Stimulated activated CD8-positive, alpha-beta memory T cell treated with anti-CD3 and anti-CD28 coated beads, Interleukin-7, amount 100 ng/mL, for 4 hours (primary cell): ENCODE measurements around the gene NTRK2.

ENCODE experiments used
- DNase-seq, 2 donors: peaks; one replicate each; pipeline ENCODE4 v3.0.0-alpha.2; 2020; ENCODE audit warnings: low read depth in 2 of 2

The NTRK2 gene

DNA sequence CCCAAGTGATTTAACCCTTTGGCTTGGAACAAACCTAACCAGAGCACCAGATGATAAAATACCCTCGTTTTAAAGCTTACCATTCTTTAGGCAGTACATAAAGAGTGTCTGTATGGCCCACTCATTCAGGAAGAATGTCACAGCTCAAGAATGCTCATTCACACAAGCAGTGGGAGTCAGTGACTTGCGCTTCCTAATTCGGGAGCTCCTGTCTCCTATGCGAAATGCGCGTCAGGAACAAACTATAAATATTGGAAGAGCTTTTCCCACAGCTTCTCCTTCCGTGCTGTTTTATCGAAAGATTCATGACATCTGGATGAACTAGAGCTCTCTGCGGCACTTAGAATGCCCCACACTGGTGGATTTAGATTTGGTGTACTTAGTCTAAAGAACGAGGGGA, 66.6 kb downstream of the NTRK2 start:
- DNase-seq = no peak

DNA sequence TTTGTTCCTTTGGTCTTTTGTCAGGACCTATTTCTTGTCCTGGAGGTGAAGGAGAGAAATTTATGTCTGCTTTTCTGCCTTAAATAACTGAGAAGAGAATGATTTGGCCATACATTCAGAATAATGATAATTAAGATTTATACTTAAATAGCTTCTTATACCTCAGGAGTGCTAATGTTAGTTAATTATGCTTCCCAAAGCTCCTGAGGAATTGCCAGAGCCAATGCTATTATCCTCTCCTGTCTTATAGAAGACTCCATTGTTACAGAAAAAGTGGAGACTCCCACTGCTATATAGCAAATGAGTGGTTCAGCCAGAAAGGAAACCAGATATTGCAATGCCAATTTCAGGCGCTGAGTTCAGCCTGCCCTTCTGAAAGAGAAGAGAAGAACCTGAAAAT, 67.0 kb downstream of the NTRK2 start:
- no peak for DNase-seq

DNA sequence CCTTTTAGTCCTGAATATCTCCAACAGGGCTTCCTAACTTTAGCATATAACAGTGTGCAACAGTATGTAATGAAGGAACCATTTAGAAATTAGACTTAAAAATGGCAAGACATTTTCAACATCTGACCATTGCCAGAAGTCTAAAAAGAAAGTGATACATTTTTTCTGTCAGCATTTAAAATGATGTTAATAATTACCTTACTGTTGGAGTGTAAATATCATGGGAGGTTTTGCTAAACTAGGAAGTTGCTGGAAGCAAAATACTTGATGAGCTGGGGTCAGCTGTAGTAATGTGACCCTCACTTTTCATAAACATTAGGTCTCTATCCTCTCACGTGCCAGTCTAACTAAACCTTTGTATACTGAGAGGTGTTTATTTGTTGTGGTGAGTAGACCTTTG, 68.8 kb downstream of the NTRK2 start:
- no peak for DNase-seq

DNA sequence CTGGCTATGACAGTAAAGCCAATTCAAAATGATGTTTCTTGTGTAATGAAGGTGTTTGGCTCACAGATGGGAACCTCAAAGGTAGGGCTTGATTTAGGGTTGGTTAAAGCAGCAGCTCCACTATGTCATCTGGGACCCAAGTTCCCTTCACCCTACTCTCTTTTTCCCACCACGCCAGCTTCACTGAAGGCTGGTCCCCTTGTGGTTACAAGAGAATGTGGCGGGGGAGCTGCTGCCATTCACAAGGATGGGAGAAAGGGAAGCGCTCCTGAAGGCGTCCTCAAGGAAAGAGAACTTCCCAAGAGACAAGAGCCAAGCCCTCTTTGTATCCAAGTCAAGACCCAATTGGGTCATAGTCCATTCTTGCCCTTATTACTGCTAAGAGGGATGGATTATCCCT, 72.7 kb downstream of the NTRK2 start:
- DNase-seq = no peak

DNA sequence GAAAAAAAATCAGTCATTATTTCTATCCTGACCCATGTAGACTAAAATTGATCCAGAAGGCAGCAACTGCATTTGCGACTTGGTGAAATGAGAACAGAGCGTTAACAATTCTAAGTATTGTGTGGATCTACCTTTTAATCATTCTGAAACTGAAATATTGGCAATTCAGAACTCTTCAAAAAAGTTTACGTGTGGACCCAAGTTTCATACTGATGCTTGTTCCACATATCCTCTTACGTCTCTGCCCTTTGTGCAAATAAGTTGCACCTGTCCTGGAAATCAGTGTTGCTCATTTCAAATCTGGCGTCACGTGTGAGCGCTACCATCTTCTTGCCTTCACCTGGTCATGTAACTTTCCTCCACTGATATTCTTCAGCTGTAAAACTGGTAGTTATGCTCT, 74.7 kb downstream of the NTRK2 start:
- DNase-seq = no peak

DNA sequence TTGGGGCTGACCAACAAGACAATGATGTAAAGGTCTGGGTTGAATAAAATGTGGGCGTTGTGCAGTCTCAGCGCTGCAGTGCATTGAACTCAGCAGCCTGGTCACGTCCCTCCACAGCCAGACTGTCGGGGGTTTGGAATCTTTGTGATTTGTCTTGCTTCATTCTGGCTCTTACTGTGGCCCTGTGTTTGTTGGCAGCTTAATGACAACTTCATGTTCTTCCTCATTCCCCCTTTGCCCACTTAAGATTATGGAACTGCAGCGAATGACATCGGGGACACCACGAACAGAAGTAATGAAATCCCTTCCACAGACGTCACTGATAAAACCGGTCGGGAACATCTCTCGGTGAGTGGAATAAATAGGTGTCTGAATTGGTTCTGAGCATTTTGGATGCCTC, 75.2 kb downstream of the NTRK2 start:
- no peak for DNase-seq

DNA sequence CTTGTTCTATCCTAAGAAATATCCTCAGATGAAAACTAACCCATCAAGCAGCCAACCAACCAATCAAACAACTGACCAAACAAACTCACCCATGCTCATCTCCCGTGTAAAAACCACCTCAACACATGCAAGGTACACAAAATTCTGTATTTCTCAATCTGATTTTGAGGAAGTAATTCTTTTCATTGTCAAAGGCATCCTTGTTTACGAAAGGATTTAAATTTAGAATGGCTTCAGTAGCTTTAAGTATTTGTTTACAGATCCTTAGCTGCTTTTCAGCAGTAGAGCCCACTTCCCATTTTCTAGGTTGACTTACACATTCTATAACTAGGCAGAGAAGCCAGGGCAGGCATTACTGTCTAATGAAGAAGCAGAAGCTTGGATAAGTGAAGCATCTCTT, 78.6 kb downstream of the NTRK2 start:
- DNase-seq = no peak

DNA sequence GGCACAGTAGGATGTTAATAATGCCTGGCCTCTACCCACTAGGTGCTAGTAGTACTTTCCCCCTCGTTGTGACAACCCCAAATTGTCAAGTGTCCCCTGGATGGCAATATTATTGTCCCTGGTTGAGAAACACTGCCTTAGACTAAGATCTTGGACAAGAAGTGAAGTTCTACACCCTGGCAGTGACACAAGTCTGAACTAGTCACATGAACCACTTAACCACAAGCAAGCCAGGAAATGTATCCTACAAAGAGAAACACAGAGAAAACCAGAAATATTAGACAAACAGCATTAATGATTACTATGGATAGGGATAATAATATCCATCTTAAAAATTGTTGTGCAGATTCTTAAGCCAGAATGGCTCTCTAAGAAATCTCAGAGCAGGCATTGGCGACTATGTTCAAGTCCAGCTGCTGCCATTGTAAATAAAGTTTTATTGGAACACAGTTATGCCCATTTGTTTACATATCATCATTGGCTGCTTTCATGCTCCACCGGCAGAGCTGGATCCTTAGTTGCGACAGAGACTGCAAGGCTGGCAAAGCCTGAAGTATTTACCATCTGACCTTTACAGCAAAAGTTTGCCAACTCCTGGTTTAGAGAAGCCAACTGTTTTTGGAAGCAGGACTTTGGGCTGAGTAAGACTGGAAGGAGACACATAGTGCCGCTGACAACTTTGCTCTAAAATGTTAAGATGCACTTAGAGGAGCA, 80.8 kb downstream of the NTRK2 start:
- no peak for DNase-seq

DNA sequence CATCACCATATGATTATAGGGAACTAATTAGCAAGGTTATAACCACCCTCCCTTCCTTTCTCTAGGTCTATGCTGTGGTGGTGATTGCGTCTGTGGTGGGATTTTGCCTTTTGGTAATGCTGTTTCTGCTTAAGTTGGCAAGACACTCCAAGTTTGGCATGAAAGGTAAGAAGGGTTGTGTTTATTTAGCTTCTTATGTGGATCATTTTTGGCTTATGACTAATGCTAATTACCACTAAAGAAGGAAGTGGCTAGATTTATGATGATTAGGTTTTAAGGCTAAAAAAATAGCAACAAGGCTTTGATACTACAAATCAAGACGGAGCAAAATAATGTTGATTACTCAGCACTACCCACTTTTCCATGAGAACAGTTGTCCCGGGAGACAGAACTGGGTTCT, 82.4 kb downstream of the NTRK2 start:
- DNase-seq = no peak

DNA sequence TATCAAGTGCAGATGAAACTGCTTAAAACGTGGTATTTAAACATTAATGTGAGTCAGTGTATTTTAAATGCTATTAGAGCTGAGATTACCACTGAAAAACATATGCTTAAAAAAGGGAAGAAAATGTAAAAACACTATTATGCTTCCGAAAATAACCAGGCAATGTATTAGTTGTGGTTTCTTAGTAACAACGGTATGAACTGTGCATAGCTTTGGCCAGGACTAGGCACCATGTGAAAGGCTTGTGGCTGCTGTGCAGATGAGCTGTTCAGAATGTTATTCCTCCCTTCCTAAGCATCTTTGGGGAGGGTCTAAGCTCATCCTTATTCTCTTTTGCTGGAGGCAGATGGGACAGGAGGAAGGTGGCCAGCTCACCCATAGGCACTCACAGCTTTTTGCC, 84.9 kb downstream of the NTRK2 start:
- DNase-seq = no peak

DNA sequence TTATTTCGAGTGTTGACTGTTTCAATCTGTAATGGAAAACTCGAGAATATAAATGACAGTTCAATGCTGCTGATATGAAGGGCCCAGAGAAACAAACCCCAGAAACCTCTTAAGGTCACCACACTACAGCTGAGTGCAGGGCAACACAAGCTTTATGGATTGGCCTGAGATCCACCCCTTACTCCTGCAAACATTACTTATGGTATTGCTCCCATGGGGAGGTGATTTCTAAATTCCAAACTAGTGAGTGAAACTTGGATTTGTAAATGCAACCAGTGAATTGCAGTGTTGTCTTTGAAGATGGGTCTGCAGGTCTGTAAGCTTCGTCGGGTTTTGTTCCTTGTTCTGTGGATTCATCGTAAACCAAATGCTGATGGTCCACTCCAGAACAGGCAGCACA, 85.4 kb downstream of the NTRK2 start:
- DNase-seq = no peak

DNA sequence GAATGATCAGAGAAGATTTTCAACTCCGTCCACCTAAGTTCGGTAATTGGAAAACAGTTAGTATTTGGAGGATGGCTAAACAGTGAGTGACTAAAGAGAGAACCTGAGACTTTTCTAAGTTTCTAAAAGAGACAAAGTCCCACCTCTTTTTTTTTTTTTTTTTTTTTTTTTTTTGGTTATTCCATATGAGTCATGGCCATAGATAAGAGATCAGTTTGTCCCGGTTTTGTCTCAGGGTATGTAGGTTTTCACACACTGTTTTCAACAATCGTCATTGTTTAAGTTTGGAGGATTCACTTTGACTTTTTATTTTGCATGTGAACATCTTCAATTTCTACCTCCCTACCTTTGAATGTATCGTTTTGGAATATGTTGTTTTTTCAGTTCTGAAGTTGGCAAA, 85.9 kb downstream of the NTRK2 start:
- DNase-seq = no peak

DNA sequence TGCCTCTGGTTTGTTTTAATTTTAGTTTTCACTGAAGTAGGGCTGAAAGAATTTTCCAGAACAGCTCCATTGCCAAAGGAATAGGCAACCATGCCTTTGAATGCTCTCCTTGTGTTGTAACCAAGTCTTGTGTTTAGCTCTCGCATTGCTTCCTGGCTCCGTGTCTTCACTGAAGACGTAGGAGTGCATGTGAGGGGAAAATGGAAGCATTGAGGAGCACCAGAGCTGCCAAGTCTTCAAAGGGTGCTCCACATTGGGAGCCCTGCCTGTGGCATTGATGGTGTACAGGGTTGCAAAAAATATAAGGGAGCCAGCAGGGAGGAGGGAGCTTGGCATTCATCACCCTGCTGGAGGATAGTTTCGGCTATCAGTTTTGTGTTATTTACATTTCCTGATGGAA, 86.6 kb downstream of the NTRK2 start:
- no peak for DNase-seq

DNA sequence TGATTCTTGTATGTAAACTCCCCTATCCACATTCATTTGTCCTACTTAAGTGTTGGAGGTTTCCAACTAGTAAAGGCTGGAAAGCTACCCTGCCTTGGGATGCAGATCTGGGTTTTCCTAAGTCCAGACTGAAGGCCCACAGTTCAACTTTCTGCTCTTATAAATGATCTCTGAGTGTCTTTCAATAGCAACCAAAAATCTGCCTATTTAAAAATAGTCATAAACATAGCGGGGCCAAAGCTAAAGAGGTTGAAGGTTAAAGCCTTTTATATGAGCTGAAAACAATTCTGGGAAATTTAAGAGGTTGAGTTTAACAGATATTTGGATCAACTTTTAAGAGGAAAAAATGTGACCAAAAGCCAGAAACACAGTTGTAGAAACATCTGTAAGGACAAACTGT, 87.2 kb downstream of the NTRK2 start:
- no peak for DNase-seq

DNA sequence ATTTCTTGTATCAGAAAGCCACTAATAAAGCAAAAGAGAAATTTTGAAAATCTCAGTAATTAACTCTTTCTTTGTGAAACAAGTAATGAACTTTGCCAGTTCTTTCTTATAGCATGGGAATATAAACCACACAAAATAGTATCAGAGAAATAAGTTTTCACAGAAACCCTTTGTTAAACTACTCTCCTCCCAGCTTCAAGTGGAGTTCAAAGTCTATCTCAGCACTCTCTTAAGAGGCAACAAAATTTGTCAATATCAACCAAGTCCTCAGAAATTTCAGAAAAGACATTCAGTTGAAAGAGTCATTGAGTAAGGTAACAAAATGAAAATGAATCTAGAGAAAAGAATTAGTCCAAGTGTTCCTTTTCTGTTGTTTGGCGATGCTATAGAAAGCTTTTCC, 89.3 kb downstream of the NTRK2 start:
- no peak for DNase-seq

DNA sequence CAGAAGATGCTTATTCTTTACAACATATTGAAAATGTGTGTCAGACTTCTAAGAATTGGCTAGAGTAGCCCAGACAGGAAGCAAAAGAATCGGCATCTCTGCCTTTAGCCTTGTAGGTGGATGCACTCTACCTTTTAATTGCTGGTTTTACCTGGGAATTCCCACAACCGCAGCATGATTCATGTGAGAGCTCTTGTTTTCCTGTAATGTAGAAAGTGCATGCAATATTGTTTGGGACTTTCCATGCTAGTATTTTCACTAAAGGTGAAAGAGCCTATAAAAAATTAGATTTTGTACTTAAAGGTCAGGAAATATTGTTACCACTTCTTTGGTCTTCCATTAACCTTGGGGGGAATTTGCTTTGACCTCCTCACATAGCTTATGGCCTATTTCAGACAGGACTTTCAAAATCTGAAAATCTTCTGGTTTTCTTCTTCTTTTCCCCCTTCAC, 89.8 kb downstream of the NTRK2 start:
- DNase-seq = peak in 1 of 2 donors; percentile 9

DNA sequence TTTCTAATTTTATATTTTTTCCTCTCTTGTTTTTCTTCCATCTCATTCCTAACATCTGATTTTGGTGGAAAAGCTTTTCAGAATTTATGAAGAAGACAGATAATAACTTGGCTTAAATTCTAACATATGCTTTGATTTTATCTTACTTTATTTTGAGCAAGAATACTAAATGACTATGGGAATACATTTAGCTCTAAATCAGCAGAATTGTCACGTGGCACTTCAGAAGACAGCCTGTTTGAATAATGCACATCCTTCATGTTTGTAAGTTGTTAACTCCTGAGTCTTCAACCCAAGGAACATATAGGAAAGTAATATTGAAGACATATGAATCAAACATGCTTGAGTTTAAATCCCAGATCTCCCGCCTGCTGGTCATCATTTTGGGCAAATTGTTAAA, 90.3 kb downstream of the NTRK2 start:
- no peak for DNase-seq

DNA sequence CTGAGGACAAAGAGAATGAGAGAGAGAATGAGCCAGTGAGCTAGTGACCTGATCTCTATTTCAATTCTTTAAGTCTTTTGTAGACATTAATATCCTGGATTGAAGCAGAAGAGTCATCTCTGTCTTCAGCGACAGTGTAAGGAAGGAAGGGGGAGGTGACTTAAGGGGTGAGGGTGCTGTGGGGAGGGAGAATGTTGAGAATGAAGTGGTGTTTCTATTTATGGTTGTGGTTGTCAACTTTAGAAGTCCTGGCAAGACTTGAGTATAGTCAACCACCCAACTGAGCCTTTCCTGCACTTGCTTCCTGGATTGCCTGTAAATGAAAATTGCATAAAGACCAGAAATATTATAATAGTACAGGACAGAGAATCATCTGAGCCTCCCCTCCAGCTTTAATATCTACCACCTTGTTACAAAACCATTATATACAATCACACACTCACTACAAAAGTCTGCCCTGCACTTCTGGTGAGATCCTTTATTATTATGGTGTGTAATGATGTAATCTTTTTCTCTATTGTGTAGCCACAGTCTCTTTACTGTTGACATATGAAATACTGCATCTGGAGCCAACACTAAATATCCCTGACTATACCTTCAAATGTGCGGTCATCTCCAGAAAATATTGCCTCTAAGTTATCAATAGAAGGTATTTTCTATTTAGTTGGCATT, 91.7 kb downstream of the NTRK2 start:
- DNase-seq = no peak

DNA sequence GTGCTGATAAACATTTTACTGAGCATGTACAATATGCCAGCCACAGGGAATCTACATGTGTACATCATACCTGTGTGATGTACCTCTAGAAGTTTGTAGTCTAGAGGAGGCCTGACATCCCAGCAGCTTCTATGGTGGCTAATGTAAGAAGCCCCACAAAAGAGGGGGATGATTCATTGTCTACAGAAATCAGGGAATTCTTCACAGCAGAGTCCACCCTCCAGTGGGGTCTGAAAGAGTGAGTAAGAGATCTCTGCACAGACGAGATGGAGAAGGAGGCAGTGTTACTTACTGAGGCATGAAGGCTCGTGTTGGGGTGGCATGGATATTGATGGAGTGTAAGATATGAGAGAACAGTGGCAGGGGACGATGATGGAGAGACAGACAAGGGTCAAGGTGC, 103.0 kb downstream of the NTRK2 start:
- DNase-seq = no peak

DNA sequence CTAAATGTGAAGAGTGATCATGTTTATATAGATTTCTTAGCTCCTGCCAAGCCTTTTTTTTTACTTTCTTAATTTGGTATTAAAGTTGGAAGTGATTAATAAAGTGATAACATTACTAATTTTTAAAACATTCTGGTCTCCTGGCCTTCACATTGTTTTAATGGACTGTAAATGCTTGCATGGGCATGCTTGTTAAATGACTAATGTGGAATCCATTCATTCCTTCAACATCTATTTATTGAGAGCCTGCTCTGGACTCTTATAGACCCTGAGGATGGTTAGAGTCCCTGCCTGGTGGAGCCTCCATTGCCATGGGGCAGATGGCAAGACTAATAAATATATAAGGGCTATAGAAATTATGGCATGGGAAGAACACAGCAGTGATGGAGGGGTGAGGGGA, 103.5 kb downstream of the NTRK2 start:
- DNase-seq = no peak

DNA sequence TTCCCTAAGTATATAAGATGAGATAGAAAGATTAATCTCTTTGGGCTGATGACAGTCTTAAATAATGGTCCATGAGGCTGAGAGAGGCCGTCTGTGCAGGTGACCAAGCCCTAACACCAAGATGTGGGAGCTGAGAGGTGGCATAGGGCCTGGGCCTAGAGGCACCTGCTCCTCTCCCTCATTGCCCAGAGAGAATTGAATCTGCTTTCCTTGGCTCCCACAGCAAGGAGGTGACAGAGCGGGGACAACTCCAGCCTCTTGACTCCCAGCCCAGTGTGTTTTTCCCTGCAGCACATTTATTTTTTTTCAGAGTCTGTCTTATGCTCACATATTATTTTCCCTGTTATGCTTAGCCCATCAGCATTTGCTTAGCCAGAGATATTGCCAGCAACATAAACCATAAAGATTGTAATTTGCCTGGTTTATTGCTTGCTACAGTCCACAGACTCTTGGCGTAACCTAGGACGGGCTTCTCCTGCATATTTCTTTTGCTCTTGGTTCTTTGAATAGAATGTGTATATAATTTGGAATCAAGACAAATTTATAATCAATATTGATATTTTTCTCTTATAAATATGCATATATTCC, 105.6 kb downstream of the NTRK2 start:
- DNase-seq = no peak

DNA sequence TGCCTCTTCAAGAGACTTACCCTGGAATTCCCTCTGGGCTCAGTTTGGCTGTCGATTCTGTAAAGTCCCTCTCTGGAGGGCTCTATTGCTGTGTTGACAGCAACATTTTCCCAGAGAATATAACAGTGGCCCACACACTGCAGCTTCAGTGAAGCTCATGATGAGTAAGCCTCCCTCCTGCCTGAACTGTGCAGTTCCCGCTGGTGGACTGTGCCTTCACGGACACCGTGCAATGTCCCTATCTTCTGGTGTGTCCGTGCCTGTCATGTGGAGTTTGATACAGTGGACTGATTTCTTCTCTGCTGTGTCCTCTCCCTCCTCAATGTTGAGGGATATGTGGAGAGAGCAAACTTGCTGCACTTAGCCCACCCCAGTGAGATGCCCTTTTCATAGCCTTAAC, 109.0 kb downstream of the NTRK2 start:
- no peak for DNase-seq

DNA sequence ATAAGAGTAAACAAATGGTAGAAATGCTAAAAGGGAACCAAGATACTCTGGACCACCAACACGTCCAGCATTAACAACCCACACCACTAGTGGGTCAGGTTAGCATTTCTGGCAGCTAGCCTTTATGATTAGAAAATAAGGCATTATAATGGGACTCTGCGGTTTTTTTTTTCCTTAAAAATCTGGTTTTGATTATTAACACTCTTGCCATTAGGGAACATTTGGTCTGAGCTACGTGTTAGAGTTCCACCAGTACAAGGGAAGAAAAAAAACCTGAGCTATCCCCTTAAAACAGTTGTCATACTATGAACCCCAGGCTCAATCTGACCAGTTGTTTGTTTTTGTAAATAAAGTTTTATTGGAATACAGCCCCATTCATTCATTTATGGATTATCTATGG, 110.4 kb downstream of the NTRK2 start:
- no peak for DNase-seq
